Lower leg skin (tissue), 3 donors: ENCODE results near the gene LRRC46.

Experiments used
- CTCF ChIP-seq, 3 donors: fragments of 450-650 bp; IDR thresholded peaks; one replicate each; pipeline ENCODE4 v1.5.1; 2016; ENCODE audit warnings: antibody characterized with exemption in 3 of 3, mild to moderate bottlenecking in 3 of 3, moderate library complexity in 2 of 3
- POLR2A ChIP-seq, 2 donors: fragments of 450-650 bp; IDR thresholded peaks; one replicate each; pipeline ENCODE4 v1.6.1; 2016 to 2017; ENCODE audit warnings: antibody characterized with exemption in 2 of 2, mild to moderate bottlenecking in 1 of 2, moderate library complexity in 1 of 2

- no peak for TF ChIP-seq CTCF (IDR thresholded peaks at IDR 0.05)
- no peak for TF ChIP-seq POLR2A (IDR thresholded peaks at IDR 0.05)
Measured at GRCh38 chr17:47802341-47803022, 29.0 kb upstream of the LRRC46 start.
